ENCODE data around the gene RABGAP1L. TPM values are rescaled to one million over a fixed set of nuclear protein-coding genes. Genes with fewer than 3 reads are reported as not detected.
"Not testable (repeated sequence)": the region's sequence is repeated elsewhere in the genome, so short reads cannot be mapped to it uniquely, and the experiment has no call there.

Gene RABGAP1L
- total RNA-seq, 1 donor from 2014 or later: 59.6 TPM

GRCh38 chr1:174221681-174222080 is 62.4 kb downstream of the RABGAP1L start:
- DNase-seq (ENCODE audit: low spot score) (no peak), ATAC-seq (no peak)
- intact Hi-C loops (cut with DNase I): no loop called here

GRCh38 chr1:174222166-174222949 is 63.0 kb downstream of the RABGAP1L start:
- DNase-seq (ENCODE audit: low spot score): no peak
- intact Hi-C loops (cut with DNase I): no loop called here
- ATAC-seq: no peak

DNA sequence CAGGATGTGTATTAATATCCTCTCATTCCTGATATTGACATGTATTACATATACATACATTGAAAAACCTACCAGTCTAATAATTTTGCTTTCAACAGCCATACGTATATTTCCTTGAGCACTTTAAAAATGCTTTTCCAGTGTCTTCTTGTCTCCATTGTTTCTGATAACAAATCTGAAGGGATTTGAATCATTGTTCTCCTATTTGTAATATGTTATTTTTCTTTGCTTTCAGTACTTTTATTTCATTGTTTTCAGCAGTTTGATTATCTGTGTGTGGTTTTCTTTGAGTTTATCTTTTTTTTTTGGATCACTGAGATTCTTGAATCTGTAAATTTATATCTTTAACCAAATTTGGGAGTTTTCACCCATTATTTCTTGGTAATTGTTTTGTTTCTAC is 65.3 kb downstream of the RABGAP1L start:
- ATAC-seq (no peak), DNase-seq (ENCODE audit: low spot score) (no peak)
- intact Hi-C loops (cut with DNase I): no loop called here

DNA sequence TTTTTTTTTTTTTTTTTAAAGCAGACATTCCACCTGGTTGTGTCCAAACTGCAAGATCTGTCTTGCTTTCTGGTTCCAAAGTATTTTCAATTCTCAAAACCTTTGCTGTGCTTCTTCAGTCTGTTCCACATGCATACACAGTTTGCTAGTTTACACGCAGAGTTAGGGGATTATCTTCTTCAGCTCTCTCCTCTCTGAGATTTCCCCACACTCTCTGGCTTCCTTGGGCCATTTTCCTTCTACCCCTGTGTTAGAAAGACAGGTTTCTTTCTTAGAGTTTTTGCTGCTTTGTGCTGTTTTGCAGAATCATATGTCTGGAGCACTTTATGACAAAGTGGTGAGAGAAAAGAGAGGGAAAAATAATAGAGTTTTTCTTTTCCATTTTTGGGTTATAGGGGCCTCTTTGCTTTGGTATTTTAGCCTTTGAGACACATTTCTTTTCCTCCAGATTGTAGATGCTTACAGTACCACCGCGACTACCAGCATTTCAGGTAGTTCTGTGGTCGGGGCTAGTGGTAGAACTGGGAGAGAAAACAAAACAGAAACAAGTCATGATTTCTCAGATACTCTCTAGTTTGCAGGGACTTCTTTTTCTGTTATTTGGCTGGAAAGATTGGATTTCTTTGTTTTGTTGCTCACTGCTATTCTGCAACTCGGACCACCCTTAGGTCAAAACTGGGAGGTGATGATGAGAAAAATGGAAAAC is 66.3 kb downstream of the RABGAP1L start:
- intact Hi-C loops (cut with DNase I): no loop called here
- no peak for ATAC-seq
- no peak for DNase-seq (ENCODE audit: low spot score)

GRCh38 chr1:174230399-174230798 is 71.1 kb downstream of the RABGAP1L start:
- intact Hi-C loops (cut with DNase I): no loop called here
- no peak for DNase-seq (ENCODE audit: low spot score)
- ATAC-seq: no peak

- DNase-seq (ENCODE audit: low spot score) (no peak), ATAC-seq (no peak)
- intact Hi-C loops (cut with DNase I): no loop called here
These were observed 73.4 kb downstream of the RABGAP1L start for GRCh38 chr1:174232761-174233160.

GRCh38 chr1:174238845-174239501 is 79.7 kb downstream of the RABGAP1L start:
- DNase-seq (ENCODE audit: low spot score); ATAC-seq; intact Hi-C loops (cut with DNase I): not testable (repeated sequence)

GRCh38 chr1:174239541-174239940 is 80.2 kb downstream of the RABGAP1L start:
- ATAC-seq (no peak), DNase-seq (ENCODE audit: low spot score) (no peak)
- intact Hi-C loops (cut with DNase I): no loop called here

DNA sequence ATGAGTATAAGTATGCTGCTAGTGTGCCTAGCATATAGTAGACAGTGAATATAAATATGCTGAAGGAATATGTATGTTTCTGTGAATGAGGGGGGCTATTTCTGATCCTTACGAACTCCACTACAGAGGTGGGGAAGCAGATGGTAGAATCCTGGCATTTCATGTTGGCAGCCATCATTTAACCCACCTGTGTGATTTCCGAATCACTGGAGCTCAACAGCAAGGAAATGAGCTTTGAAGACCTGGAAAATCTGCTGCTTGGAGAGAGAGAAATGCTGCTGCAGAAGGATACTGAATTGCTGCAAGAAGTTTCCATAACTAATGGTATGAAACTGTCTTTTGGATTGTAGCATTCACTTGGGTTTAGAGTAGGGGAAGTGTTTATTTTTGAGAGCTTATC is 83.5 kb downstream of the RABGAP1L start:
- ATAC-seq (no peak), DNase-seq (ENCODE audit: low spot score) (no peak)
- intact Hi-C loops (cut with DNase I): no loop called here

GRCh38 chr1:174243451-174244000 is 84.2 kb downstream of the RABGAP1L start:
- intact Hi-C loops (cut with DNase I): no loop called here
- DNase-seq (ENCODE audit: low spot score) (no peak), ATAC-seq (no peak)

GRCh38 chr1:174244017-174244416 is 84.7 kb downstream of the RABGAP1L start:
- intact Hi-C loops (cut with DNase I): no loop called here
- DNase-seq (ENCODE audit: low spot score) (no peak), ATAC-seq (no peak)

DNA sequence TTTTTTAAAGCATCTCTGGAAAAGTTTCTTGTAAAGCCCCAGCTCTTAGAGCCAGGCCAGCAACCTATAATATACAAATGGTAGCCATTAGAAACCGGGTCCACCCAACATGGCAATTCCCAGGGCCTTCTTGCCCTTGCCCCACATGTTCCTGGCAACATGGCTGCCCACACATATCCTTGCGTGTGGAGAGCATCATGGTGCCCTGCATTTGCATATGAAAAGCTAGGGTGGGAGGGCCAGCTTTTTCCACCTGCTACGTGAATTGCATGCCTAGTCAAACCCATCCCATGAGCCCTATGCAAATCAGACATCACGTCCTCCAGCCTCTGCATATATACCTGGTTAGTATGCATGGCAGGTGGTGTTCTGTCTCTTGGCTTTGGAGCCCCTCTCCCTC is 88.2 kb downstream of the RABGAP1L start:
- ATAC-seq: no peak

GRCh38 chr1:174248041-174248440 is 88.7 kb downstream of the RABGAP1L start:
- intact Hi-C loops (cut with DNase I): no loop called here
- DNase-seq (ENCODE audit: low spot score): no peak
- ATAC-seq: no peak

More for the DNA sequence above, 88.2 kb downstream of the RABGAP1L start:
- DNase-seq (ENCODE audit: low spot score): no peak
- intact Hi-C loops (cut with DNase I): no loop called here

- DNase-seq (ENCODE audit: low spot score); intact Hi-C loops (cut with DNase I); ATAC-seq: not testable (repeated sequence)
These were observed 97.1 kb downstream of the RABGAP1L start for GRCh38 chr1:174256386-174256785.

DNA sequence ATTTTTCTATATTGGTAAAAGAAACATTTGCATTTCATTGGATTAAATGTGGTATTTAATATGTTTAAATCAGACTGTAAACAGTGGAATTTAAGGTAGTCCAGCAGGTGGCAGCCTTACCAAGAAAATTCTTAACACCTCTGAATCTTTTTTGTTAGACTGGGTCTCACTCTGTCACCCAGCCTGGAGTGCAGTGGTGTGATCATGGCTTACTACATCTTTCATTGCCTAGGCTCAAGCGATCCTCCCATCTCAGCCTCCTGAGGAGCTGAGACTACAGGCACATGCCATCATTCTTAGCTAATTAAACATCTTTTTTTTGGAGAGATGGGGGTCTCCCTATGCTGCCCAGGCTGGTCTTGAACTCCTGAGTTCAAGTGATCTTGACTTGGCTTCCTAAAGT is 98.8 kb downstream of the RABGAP1L start:
- DNase-seq (ENCODE audit: low spot score): no peak
- ATAC-seq: no peak
- intact Hi-C loops (cut with DNase I): no loop called here

GRCh38 chr1:174262349-174263241 is 103.3 kb downstream of the RABGAP1L start:
- peak; percentile 93 for ATAC-seq
- no peak for DNase-seq (ENCODE audit: low spot score)
- intact Hi-C loops (cut with DNase I): loop anchor here (5.0 kb wide), 1 partner anchor 465 kb away; no protein-coding TSS in a partner anchor

DNA sequence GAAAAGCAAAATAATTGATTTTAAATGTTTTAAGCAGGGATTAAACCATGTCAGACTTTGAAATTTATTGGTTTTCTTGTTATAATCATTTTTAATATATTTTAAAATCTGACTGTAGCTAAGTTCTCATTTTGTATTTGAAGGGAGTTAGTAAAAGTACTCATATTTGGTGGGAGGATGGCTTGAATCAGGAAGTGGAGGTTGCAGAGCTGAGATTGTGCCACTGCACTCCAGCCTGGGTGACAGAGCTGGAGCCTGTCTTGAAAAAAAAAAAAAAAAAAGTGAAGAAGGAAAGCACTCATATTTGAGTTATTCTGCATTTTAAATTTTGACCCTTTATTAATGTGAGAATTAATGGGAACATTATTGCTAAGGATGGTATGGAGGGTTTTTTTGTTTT is 106.0 kb downstream of the RABGAP1L start:
- intact Hi-C loops (cut with DNase I): no loop called here
- ATAC-seq (no peak), DNase-seq (ENCODE audit: low spot score) (no peak)

DNA sequence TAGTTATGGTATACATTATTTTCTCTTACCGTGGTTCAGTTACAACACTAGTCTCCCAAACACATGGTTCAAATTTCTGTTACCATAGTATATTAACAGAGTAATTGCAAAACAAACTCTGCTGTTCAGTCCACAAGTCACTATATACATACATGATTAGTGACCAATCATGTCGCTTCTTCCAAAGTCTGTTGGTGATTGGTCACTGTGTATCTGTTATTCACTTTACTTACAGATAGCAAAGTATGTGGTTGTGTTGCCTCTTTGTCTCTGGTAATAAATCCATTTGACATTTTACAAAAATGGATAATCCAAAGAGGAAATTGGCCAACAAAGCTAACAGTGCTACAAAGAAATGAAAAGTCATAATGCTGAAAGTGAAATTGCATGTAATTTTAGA is 107.2 kb downstream of the RABGAP1L start:
- intact Hi-C loops (cut with DNase I): no loop called here
- ATAC-seq (no peak), DNase-seq (ENCODE audit: low spot score) (no peak)
